Parathyroid adenoma (tissue), 2 donors: Measurements from ENCODE around the gene CRHR2.

Experiments
- H2AFZ ChIP-seq: fragments of 300-600 bp; sonication (generic); one replicate; pipeline ENCODE4 v1.7.0; 2017; ENCODE audit warnings: antibody characterized with exemption, mild to moderate bottlenecking
- H3K27ac ChIP-seq: fragments of 300-600 bp; sonication (generic); one replicate; pipeline ENCODE4 v1.7.0; 2017
- H3K27me3 ChIP-seq: fragments of 300-600 bp; sonication (generic); one replicate; pipeline ENCODE4 v1.7.0; 2017; ENCODE audit warnings: low read length; ENCODE audit not compliant: control insufficient read depth, insufficient read depth
- H3K36me3 ChIP-seq: fragments of 300-600 bp; sonication (generic); one replicate; pipeline ENCODE4 v1.7.0; 2017; ENCODE audit warnings: low read length; ENCODE audit not compliant: control insufficient read depth, insufficient read depth
- H3K4me1 ChIP-seq: fragments of 300-600 bp; sonication (generic); one replicate; pipeline ENCODE4 v1.7.0; 2017; ENCODE audit warnings: control low read depth
- H3K4me2 ChIP-seq: fragments of 300-600 bp; sonication (generic); one replicate; pipeline ENCODE4 v1.7.0; 2017; ENCODE audit warnings: low read length
- H3K4me3 ChIP-seq: fragments of 300-600 bp; sonication (generic); one replicate; pipeline ENCODE4 v1.7.0; 2017; ENCODE audit warnings: low read depth, low read length
- H3K79me2 ChIP-seq: fragments of 300-600 bp; sonication (generic); one replicate; pipeline ENCODE4 v1.7.0; 2017; ENCODE audit warnings: control low read depth
- H3K9ac ChIP-seq: fragments of 300-600 bp; sonication (generic); one replicate; pipeline ENCODE4 v1.7.0; 2017; ENCODE audit warnings: mild to moderate bottlenecking
- H3K9me3 ChIP-seq: fragments of 300-600 bp; sonication (generic); one replicate; pipeline ENCODE4 v1.7.0; 2017; ENCODE audit warnings: low read length; ENCODE audit not compliant: control insufficient read depth
- TF ChIP-seq, protein P1 (sequence below): fragments of 300-600 bp; sonication (generic); IDR thresholded peaks from one replicate; pipeline ENCODE4 v1.7.0; 2017; ENCODE audit warnings: antibody characterized with exemption, mild to moderate bottlenecking
- donor health status: primary hyperparathyroidism.

Gene CRHR2

GRCh38 chr7:30648744-30649540 lies 33.3 kb downstream of the CRHR2 start:
- Histone ChIP-seq H3K79me2 (peaks cover 49% of the 10 kb centered on the region), H3K36me3 (no peaks in the 10 kb centered on the region), H3K27me3 (no peaks in the 10 kb centered on the region), H3K9me3 (no peaks in the 10 kb centered on the region), H2AFZ (no peak overlapping the region), H3K27ac (no peak overlapping the region), H3K4me2 (no peak overlapping the region), H3K4me3 (no peak overlapping the region), H3K9ac (no peak overlapping the region), H3K4me1 (peaks cover 3% of the 10 kb centered on the region)
- TF ChIP-seq, protein P1, sequence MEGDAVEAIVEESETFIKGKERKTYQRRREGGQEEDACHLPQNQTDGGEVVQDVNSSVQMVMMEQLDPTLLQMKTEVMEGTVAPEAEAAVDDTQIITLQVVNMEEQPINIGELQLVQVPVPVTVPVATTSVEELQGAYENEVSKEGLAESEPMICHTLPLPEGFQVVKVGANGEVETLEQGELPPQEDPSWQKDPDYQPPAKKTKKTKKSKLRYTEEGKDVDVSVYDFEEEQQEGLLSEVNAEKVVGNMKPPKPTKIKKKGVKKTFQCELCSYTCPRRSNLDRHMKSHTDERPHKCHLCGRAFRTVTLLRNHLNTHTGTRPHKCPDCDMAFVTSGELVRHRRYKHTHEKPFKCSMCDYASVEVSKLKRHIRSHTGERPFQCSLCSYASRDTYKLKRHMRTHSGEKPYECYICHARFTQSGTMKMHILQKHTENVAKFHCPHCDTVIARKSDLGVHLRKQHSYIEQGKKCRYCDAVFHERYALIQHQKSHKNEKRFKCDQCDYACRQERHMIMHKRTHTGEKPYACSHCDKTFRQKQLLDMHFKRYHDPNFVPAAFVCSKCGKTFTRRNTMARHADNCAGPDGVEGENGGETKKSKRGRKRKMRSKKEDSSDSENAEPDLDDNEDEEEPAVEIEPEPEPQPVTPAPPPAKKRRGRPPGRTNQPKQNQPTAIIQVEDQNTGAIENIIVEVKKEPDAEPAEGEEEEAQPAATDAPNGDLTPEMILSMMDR: no peak

- H3K9me3 ChIP-seq: no peaks in the 10 kb centered on the region
- no peak overlapping the region for H3K4me3 ChIP-seq
- H3K4me2 ChIP-seq: no peak overlapping the region
- TF ChIP-seq, protein P1: no peak
- H2AFZ ChIP-seq: no peak overlapping the region
- H3K79me2 ChIP-seq: peaks cover 49% of the 10 kb centered on the region
- H3K27ac ChIP-seq: no peak overlapping the region
- H3K4me1 ChIP-seq: peaks cover 3% of the 10 kb centered on the region
- no peaks in the 10 kb centered on the region for H3K27me3 ChIP-seq
- no peak overlapping the region for H3K9ac ChIP-seq
- no peaks in the 10 kb centered on the region for H3K36me3 ChIP-seq
Observed at GRCh38 chr7:30647589-30648364, 34.5 kb downstream of the CRHR2 start.

DNA sequence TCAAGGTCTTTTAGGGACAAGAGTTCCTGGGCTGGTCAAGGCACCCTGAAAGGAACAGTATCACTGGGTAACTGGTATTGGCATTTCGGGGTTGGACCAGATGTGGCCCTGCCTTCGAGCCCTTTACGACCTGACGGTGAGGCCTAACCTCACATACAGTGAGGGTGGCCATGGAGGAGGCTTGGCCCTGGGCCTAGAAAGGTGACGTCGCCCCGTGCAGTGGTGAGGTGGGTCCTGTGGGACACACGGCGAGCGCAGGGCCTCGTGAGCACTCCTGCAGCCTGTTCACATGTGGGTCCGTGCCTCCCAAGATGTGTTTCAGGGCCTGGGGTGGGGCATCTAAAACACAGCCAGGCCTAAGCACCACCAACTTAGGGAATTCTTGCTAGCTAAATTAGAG lies 36.1 kb downstream of the CRHR2 start:
- no peak overlapping the region for H3K27ac ChIP-seq
- TF ChIP-seq, protein P1: no peak

GRCh38 chr7:30645661-30646060 lies 36.6 kb downstream of the CRHR2 start:
- TF ChIP-seq, protein P1: no peak
- Histone ChIP-seq H3K4me2 (no peak overlapping the region), H3K4me3 (no peak overlapping the region), H2AFZ (no peak overlapping the region), H3K27ac (no peak overlapping the region), H3K9ac (no peak overlapping the region), H3K9me3 (no peaks in the 10 kb centered on the region), H3K4me1 (peaks cover 3% of the 10 kb centered on the region), H3K36me3 (no peaks in the 10 kb centered on the region), H3K27me3 (no peaks in the 10 kb centered on the region), H3K79me2 (peaks cover 46% of the 10 kb centered on the region)

More for the DNA sequence above, 36.1 kb downstream of the CRHR2 start:
- no peaks in the 10 kb centered on the region for H3K36me3 ChIP-seq
- no peak overlapping the region for H3K4me3 ChIP-seq
- no peak overlapping the region for H3K9ac ChIP-seq
- no peaks in the 10 kb centered on the region for H3K27me3 ChIP-seq
- H3K9me3 ChIP-seq: no peaks in the 10 kb centered on the region
- peaks cover 46% of the 10 kb centered on the region for H3K79me2 ChIP-seq
- H2AFZ ChIP-seq: no peak overlapping the region
- no peak overlapping the region for H3K4me2 ChIP-seq
- H3K4me1 ChIP-seq: peaks cover 3% of the 10 kb centered on the region
